NCI-H510A treated with DMSO at 0.1 percent for 48 hours (cell line): ENCODE data around the gene CT47A1.
A peak's percentile ranks its signal among the peaks of the same experiment; 100 is the strongest.
"Not testable (repeated sequence)": the region's sequence is repeated elsewhere in the genome, so short reads cannot be mapped to it uniquely, and the experiment has no call there.

ENCODE experiments used
- DNase-seq: peaks from one replicate; lab custom pipeline; 2025; lab: John Stamatoyannopoulos, UW

The CT47A1 gene

DNA sequence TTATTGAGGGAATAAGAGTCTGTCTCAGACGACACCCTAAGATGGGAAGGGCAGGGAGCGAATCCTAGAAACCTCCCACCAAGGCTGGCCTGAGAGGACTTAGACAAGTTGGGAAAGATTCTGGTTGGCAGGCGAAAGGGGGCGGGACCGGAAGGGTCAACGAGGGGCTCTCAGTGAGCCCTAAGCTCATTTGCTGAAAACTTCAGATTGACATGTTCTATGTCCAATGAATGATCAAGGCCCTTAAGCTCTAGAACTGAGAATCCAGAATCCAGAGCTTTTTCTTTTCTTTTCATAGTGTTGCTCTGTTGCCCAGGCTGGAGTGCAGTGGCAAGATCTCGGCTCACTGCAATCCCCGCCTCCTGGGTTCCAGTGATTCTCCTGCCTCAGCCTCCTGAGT is at the start of gene CT47A1:
TSS of gene CT47A1 (minus strand) at position 101 of the 400 bp plus-strand sequence. CDS start 231 bp downstream, outside the sequence.
- not testable (repeated sequence) for DNase-seq

DNA sequence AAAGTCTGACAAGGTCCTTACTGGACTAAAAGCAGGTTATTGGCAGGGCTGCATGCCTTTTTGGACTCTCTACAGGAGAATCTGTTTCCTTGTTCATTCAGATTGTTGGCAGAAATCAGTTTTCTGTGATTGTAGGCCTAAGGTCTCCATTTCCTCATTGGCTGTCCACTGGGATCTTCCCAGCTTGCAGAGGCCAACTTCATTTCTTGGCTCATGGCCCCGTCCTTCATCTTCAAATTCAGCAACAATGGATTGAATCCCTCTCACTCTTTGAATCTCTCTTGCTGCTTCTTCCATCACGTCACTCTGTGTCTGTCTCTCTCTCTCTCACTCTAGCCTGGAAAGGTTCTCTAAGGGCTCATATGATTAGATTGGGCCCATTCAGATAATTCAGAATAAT is 47.0 kb upstream of the CT47A1 start:
- no peak for DNase-seq

DNA sequence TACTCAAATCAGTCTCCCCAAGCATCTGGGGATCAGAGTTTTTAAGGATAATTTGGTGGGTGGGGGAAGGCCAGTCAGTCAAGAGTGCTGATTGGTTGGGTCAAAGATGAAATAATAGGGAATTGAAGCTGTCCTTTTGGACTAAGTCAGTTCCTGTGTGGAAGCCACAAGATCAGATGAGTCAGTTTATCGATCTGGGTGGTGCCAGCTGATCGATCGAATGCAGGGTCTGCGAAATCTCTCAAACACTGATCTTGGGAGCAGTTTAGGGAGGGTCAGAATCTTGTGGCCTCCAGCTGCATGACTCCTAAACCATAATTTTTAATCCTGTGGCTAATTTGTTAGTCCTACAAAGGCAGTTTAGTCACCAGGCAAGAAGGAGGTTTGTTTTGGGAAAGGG is 44.5 kb upstream of the CT47A1 start:
- DNase-seq = no peak

DNA sequence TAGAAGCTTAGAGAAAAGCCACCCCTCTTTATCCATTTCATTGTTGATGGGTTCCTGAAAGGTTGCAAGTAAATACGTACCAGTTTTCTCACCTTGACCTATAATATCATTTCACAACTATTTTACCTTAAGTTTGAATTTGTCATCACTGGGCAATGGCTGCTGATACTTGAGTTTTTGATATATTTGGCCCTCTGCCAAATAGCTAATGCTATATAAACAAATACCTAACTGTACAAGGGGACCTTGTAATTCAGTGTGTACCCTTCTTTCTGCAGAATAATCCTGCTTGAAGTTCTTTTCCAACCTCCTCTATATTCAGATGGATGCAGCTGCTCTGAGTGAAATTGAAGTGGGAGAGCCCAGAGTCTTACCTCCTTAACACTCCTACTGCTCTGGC is 42.9 kb upstream of the CT47A1 start:
- peak; percentile 2 for DNase-seq

DNA sequence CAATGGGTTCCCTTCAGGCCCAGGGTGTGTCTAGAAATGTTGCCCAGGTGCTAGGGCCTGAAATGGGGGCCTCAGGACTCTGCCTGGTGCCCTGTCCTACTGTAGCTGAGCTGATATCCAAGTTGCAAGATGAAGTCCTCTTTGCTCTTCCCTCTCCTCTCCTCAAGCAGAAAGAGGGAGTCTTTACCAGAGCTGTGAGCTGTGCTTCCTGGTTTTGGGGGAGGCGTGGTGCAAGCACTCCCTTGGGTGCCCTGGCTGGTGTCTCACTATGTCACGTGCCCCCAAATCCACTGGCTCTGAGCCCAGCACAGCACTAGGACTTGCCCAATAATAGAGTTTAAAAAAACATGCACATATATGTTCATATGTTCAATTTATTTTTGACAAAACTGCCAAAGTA is 29.3 kb upstream of the CT47A1 start:
- no peak for DNase-seq

DNA sequence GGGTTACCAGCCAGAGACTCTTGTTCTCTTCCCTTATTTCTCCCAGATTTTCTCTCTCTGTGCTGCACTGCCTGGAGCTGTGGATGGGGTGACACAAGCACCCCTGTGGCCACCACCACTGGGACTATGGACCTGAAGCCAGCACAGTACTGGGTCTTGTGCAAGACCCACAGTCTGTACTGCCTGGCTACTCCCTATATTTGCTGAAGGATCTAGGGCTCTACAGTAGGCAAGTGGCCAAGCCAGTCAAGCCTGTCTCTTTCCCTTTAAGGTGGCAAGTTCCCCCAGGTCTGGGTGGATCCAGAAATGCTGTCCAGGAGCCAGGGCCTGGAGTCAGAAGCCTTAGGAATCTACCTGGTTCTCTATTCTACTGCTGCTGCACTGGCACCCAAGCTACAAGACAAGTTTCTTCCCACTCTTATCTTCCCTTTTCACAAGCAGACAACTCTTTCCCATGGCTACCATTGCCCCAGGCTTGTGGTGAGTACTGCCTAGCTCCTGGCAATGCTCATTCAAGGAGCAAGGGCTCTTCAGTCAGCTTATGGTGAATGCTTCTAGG is 28.4 kb upstream of the CT47A1 start:
- no peak for DNase-seq

DNA sequence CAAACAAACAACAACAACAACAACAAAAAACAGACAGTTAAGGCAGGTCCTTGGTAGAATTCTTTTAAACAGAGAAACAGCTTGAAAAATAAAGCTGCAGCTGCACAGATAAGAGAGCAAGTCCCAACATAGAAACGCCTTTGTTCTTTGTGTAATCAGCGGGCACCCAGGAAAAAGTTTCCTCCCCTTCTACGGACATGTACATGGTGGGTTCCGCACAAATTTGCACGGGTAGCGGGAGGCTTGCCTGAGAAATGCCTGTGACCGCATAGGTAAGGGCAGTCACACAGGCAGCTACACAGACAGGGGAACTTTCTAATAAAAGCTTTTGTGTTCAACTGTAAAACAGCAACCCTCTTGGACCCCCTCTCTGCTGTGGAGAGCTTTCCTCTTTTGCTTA is 25.7 kb upstream of the CT47A1 start:
- no peak for DNase-seq

DNA sequence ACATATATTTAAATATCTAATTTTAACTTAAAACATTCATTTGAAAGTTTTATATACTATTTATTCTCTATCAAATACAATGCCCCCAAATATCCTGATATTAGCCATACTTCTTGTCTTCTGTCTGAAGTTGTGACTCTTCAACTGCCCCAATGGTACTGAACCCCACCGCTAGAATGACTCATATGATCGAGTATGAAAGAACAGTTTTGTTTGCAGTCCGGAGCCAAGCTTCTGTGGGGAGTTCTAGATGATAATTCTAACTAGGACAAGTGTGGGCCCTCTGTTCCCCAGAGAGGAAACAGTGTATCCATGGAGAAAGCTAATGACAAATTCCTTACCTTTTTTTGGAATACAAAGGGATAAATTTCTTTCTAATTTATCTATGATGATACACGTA is 24.7 kb upstream of the CT47A1 start:
- no peak for DNase-seq

DNA sequence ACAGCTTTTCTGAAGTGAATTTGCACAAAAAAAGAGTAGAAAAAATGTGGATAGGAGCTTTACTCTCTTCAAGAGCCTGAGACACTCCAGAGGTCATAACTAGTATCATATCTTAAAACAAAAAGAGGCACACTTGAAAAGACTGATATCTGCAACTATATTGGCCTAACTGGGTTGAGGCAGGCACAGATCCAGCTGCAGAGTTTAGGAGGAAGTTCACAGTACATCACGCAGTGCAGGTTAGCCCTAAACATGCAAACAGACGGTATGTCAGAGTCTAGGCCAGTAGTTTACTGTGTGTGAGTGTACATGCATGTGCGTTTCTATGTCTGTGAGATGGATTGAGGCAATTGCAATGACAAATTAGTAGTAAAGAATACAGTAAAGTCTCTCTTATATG is 24.2 kb upstream of the CT47A1 start:
- DNase-seq = no peak

DNA sequence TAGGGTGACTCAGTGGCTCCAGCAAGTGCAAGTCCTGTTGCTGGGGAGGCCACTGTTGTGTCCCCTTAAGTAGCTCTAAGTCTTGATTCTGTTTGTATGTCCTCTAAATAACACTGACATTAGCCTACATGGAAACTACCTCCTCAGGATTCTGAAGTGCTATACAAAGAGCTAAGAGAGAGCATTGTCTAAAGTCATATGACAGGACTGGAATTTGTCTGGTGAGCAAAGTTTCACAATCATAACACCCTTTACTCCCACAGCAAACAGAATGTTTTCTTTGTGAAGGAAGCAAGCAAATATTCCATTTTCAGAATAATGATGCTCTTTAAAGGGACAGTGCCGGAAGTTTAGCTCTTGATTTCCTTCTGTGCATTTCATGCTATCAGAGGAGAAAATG is 23.4 kb upstream of the CT47A1 start:
- DNase-seq = no peak

DNA sequence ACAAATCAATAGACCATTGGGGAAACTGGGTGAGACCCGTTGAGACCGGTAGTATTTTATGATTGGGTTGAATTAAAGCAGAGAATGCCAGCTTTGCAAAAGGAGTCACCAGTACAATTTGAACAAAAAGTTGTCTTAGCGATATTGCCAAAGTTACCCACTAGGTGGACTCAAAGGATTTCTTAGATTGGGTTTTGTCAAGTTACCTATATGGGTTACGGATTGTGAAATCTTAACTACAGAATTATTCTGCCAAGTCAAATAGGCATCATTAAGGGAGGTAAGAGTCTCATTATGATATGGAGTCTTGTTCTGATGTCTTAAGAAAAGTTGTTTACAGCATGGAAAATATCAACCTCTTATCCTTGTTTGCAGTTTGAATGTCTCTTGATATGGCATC is 15.0 kb upstream of the CT47A1 start:
- no peak for DNase-seq

DNA sequence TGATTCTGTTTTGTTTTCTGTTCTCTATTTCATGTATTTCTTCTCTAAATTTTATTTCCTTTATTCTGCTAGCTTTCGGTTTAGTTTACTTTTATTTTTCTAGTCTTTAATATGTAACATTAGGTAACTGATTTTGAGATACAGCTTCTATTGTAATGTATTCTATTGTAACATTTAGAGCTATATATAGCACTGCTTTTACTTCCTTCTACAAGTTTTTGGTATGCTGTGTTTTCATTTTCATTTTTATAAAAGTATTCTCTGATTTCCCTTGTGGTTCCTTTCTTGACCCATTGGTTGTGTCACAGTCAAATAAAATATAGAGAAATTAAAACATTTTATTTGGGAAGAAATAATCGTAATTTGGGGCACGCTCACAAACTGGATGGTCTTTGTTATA is 13.9 kb upstream of the CT47A1 start:
- no peak for DNase-seq

DNA sequence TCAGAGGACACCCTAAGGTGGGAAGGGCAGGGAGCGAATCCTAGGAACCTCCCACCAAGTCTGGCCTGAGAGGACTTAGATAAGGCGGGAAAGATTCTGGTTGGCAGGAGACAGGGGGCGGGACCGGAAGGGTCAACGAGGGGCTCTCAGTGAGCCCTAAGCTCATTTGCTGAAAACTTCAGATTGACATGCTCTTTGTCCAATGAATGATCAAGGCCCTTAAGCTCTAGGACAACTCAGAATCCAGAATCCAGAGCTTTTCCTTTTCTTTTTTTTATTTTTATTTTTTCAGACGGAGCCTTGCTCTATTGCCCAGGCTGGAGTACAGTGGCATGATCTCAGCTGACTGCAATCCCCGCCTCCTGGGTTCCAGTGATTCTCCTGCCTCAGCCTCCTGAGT is 29.1 kb downstream of the CT47A1 start, which contains the start of gene CT47A7:
TSS of gene CT47A7 (minus strand) at position 101 of the 400 bp plus-strand sequence. CDS start 255 bp downstream, outside the sequence.
- DNase-seq = not testable (repeated sequence)
